ENCODE results near the gene COL9A3.
"Not testable (repeated sequence)": the region's sequence is repeated elsewhere in the genome, so short reads cannot be mapped to it uniquely, and the experiment has no call there.

The COL9A3 gene

GRCh38 chr20:62843656-62844055 lies 26.8 kb downstream of the COL9A3 start:
- DNase-seq (ENCODE audit: low read depth, low spot score), result no peak

GRCh38 chr20:62844182-62844581 lies 27.3 kb downstream of the COL9A3 start:
- DNase-seq (ENCODE audit: low read depth, low spot score), result no peak
- H3K4me3 ChIP-seq (ENCODE audit: low read length), result no peak overlapping the region

More at GRCh38 chr20:62843656-62844055, 26.8 kb downstream of the COL9A3 start:
- no peak overlapping the region for H3K4me3 ChIP-seq (ENCODE audit: low read length)

GRCh38 chr20:62845416-62846160 lies 28.7 kb downstream of the COL9A3 start:
- no peak for DNase-seq (ENCODE audit: low read depth, low spot score)
- no peak overlapping the region for H3K4me3 ChIP-seq (ENCODE audit: low read length)

- DNase-seq (ENCODE audit: low read depth, low spot score), result no peak
- H3K4me3 ChIP-seq (ENCODE audit: low read length), result no peak overlapping the region
These were observed 29.5 kb downstream of the COL9A3 start for GRCh38 chr20:62846166-62846890.

- DNase-seq (ENCODE audit: low read depth, low spot score); H3K4me3 ChIP-seq (ENCODE audit: low read length): not testable (repeated sequence)
These were observed 32.1 kb downstream of the COL9A3 start for GRCh38 chr20:62848917-62849316.

- H3K4me3 ChIP-seq (ENCODE audit: low read length), result no peak overlapping the region
- DNase-seq (ENCODE audit: low read depth, low spot score), result no peak
These were observed 32.6 kb downstream of the COL9A3 start for GRCh38 chr20:62849431-62849830.

GRCh38 chr20:62850333-62850974 lies 33.6 kb downstream of the COL9A3 start:
- DNase-seq (ENCODE audit: low read depth, low spot score), result no peak
- no peak overlapping the region for H3K4me3 ChIP-seq (ENCODE audit: low read length)

GRCh38 chr20:62852196-62852595 lies 35.3 kb downstream of the COL9A3 start:
- no peak for DNase-seq (ENCODE audit: low read depth, low spot score)
- H3K4me3 ChIP-seq (ENCODE audit: low read length), result no peak overlapping the region

- no peak for DNase-seq (ENCODE audit: low read depth, low spot score)
- H3K4me3 ChIP-seq (ENCODE audit: low read length), result no peak overlapping the region
These were observed 36.0 kb downstream of the COL9A3 start for GRCh38 chr20:62852841-62853240.

GRCh38 chr20:62853304-62853703 lies 36.5 kb downstream of the COL9A3 start:
- not testable (repeated sequence) for DNase-seq (ENCODE audit: low read depth, low spot score); H3K4me3 ChIP-seq (ENCODE audit: low read length)

- no peak for DNase-seq (ENCODE audit: low read depth, low spot score)
- no peak overlapping the region for H3K4me3 ChIP-seq (ENCODE audit: low read length)
These were observed 37.3 kb downstream of the COL9A3 start for GRCh38 chr20:62854121-62854520.

GRCh38 chr20:62855120-62855519 lies 38.3 kb downstream of the COL9A3 start:
- DNase-seq (ENCODE audit: low read depth, low spot score), result no peak

GRCh38 chr20:62856931-62857619 lies 40.2 kb downstream of the COL9A3 start:
- DNase-seq (ENCODE audit: low read depth, low spot score), result no peak
- no peak overlapping the region for H3K4me3 ChIP-seq (ENCODE audit: low read length)

More at GRCh38 chr20:62855120-62855519, 38.3 kb downstream of the COL9A3 start:
- no peak overlapping the region for H3K4me3 ChIP-seq (ENCODE audit: low read length)

- DNase-seq (ENCODE audit: low read depth, low spot score), result no peak
- no peak overlapping the region for H3K4me3 ChIP-seq (ENCODE audit: low read length)
These were observed 41.4 kb downstream of the COL9A3 start for GRCh38 chr20:62858058-62858830.

GRCh38 chr20:62859721-62860120 lies 42.9 kb downstream of the COL9A3 start:
- no peak for DNase-seq (ENCODE audit: low read depth, low spot score)
- H3K4me3 ChIP-seq (ENCODE audit: low read length), result no peak overlapping the region

- H3K4me3 ChIP-seq (ENCODE audit: low read length), result peak overlapping the region; percentile 54
These were observed 43.6 kb downstream of the COL9A3 start for GRCh38 chr20:62860391-62860923.

GRCh38 chr20:62860924-62861691 lies 44.3 kb downstream of the COL9A3 start:
- no peak for DNase-seq (ENCODE audit: low read depth, low spot score)

More at GRCh38 chr20:62860391-62860923, 43.6 kb downstream of the COL9A3 start:
- no peak for DNase-seq (ENCODE audit: low read depth, low spot score)

More at GRCh38 chr20:62860924-62861691, 44.3 kb downstream of the COL9A3 start:
- H3K4me3 ChIP-seq (ENCODE audit: low read length), result peak overlapping the region; percentile 54

Measured in Jurkat, Clone E6-1 (cell line).